ENCODE results near the gene DNAI7.

DNAI7 gene

GRCh38 chr12:25213338-25213737 is 18.4 kb upstream of the DNAI7 start:
- TF ChIP-seq, protein P1, sequence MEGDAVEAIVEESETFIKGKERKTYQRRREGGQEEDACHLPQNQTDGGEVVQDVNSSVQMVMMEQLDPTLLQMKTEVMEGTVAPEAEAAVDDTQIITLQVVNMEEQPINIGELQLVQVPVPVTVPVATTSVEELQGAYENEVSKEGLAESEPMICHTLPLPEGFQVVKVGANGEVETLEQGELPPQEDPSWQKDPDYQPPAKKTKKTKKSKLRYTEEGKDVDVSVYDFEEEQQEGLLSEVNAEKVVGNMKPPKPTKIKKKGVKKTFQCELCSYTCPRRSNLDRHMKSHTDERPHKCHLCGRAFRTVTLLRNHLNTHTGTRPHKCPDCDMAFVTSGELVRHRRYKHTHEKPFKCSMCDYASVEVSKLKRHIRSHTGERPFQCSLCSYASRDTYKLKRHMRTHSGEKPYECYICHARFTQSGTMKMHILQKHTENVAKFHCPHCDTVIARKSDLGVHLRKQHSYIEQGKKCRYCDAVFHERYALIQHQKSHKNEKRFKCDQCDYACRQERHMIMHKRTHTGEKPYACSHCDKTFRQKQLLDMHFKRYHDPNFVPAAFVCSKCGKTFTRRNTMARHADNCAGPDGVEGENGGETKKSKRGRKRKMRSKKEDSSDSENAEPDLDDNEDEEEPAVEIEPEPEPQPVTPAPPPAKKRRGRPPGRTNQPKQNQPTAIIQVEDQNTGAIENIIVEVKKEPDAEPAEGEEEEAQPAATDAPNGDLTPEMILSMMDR (conservative IDR thresholded peaks at IDR 0.05; ENCODE audit: low read length) = no peak
- no peak overlapping the region for H3K4me3 ChIP-seq (ENCODE audit: low read length)
- no peak for DNase-seq (ENCODE audit: low read depth)

DNA sequence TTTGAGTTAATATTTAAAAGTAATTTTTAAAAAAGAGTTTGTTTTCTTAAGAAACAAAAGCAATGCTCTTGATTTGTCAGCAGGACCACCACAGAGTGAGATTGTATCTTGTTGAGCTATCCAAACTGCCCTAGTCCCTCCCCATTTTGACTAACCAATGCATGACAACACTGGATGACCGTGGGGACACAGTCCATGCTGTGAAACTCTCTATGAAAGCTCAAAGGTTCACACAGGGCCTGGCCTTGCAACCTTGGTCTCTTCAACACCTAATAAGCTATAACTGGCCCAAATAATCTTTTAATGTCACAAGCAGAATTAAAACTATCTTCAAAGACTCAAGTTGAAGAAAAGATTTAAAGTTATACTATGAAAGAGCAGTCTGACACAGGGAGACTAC is 13.6 kb upstream of the DNAI7 start:
- no peak for DNase-seq (ENCODE audit: low read depth)
- TF ChIP-seq, protein P1 (conservative IDR thresholded peaks at IDR 0.05; ENCODE audit: low read length) = no peak
- no peak overlapping the region for H3K4me3 ChIP-seq (ENCODE audit: low read length)

DNA sequence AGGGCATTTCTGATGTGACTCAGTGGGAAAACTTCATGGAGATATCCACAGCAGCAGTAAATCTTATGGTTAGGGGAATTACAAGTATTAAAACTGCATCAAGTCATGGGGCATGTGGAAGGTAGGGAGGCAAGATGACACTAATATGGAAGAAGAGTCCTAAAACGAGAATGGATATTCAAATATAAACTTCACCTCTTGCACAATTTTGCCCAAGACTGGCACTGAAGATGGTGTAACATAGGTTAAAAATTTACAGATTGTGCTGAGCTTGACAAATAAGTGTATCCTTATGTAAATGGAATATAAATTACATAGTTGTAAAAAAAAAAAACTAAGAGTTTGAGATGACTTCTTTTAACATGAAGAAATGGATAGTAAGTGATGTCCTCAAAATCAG is 12.9 kb upstream of the DNAI7 start:
- TF ChIP-seq, protein P1 (conservative IDR thresholded peaks at IDR 0.05; ENCODE audit: low read length) = no peak
- DNase-seq (ENCODE audit: low read depth) = no peak

GRCh38 chr12:25207411-25207810 is 12.5 kb upstream of the DNAI7 start:
- DNase-seq (ENCODE audit: low read depth) = no peak
- no peak overlapping the region for H3K4me3 ChIP-seq (ENCODE audit: low read length)
- TF ChIP-seq, protein P1 (conservative IDR thresholded peaks at IDR 0.05; ENCODE audit: low read length) = no peak

More for the DNA sequence above, 12.9 kb upstream of the DNAI7 start:
- H3K4me3 ChIP-seq (ENCODE audit: low read length) = no peak overlapping the region

GRCh38 chr12:25202137-25202536 is 7.2 kb upstream of the DNAI7 start:
- DNase-seq (ENCODE audit: low read depth) = no peak
- TF ChIP-seq, protein P1 (conservative IDR thresholded peaks at IDR 0.05; ENCODE audit: low read length) = no peak
- no peak overlapping the region for H3K4me3 ChIP-seq (ENCODE audit: low read length)

DNA sequence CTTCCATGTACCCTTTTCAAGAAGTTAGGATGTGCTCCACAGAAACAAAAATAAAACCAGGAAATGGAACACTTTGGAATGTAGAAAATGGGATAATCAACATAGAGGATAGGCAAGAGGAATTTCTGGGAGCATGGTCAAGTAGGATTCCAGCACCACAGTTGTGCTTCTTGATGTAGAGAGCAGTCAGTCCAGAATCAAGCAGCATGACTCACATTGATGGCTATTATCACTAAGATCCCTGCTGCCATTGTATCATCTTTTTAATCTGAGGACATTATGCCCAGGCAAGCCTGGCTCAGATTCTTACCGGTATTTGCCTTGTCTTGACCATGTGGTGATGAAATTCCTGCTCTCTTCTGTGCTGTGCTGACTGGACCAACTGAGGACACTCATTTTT is 5.7 kb upstream of the DNAI7 start:
- DNase-seq (ENCODE audit: low read depth) = peak; percentile 78
- TF ChIP-seq, protein P1 (conservative IDR thresholded peaks at IDR 0.05; ENCODE audit: low read length) = no peak

DNA sequence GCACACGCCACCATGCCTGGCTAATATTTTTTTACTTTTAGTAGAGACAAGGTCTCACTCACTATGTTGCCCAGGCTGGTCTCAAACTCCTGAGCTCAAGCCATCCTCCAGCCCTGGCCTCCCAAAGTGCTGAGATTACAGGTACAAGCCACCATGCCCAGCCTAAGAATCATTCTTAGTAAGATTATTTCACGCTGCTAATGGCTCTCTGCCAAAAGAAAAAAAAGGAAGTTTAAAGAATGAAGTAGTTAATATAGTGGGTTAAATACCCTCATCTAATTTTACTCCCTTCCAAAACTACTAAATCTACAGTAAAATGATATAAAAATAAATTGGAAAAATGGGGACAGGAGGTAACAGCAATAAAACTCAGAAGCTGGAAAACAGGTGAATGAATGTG is 2.6 kb upstream of the DNAI7 start:
- no peak overlapping the region for H3K4me3 ChIP-seq (ENCODE audit: low read length)
- no peak for DNase-seq (ENCODE audit: low read depth)
- TF ChIP-seq, protein P1 (conservative IDR thresholded peaks at IDR 0.05; ENCODE audit: low read length) = no peak

More for the DNA sequence above, 5.7 kb upstream of the DNAI7 start:
- no peak overlapping the region for H3K4me3 ChIP-seq (ENCODE audit: low read length)

Data from AG10803 (cell line).